ENCODE data around the gene RRAGC. TPM values are rescaled to one million over a fixed set of nuclear protein-coding genes. Genes with fewer than 3 reads are reported as not detected.

The RRAGC gene
- total and polyA plus RNA-seq, 2 experiments from 2014 or later = 9.3 to 12.8 TPM

DNA sequence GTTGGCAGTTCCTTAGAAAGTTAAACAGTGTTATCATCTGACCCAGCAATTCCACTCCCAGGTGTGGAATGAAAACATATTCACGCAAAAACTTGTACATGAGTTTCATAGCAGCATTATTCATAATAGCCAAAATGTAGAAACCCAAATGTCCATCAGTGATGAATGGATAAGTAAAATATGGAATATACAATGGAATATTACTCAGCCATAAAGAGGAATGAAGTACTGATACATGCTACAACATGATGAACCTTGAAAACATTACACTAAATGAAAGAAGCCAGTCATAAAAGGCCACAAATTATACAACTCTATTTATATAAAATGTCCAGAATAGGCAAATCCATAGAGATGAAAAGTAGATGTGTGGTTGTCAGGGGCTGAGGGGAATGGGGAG is 53.5 kb downstream of the RRAGC start (continued):
- no peak for TF ChIP-seq ZNF462 (CRISPR knock-in tag; IDR thresholded peaks at IDR 0.05)
- no peak for TF ChIP-seq REST (IDR thresholded peaks at IDR 0.05; ENCODE audit: unreplicated experiment)
- TF ChIP-seq EZH2 (IDR thresholded peaks at IDR 0.05; ENCODE audit: low read depth, unreplicated experiment) = no peak
- no peak for TF ChIP-seq EZH2phosphoT487 (IDR thresholded peaks at IDR 0.05; ENCODE audit: unreplicated experiment)
- TF ChIP-seq ZNF331 (CRISPR knock-in tag; IDR thresholded peaks at IDR 0.05; ENCODE audit: low read depth) = no peak
- TF ChIP-seq CREB1 (CRISPR knock-in tag; IDR thresholded peaks at IDR 0.05; ENCODE audit: low read depth) = no peak
